ENCODE measurements around the gene RPS8.
A peak's percentile ranks its signal among the peaks of the same experiment; 100 is the strongest.

RPS8 gene

GRCh38 chr1:44820328-44821239 is 45.2 kb downstream of the RPS8 start:
- H3K9me2 ChIP-seq (replicated peaks; ENCODE audit: insufficient read depth, low read length) = no peaks in the 10 kb centered on the region
- H3K36me3 ChIP-seq (ENCODE audit: low read length) = no peaks in the 10 kb centered on the region
- H3K9me3 ChIP-seq (ENCODE audit: insufficient read depth, low read length) = no peaks in the 10 kb centered on the region
- H3F3A ChIP-seq (ENCODE audit: insufficient read depth) = peaks cover 30% of the 10 kb centered on the region
- H3K4me2 ChIP-seq (ENCODE audit: low read depth, low read length, poor library complexity, severe bottlenecking) = peak overlapping the region; percentile 90
- peak overlapping the region; percentile 94 for H3K27ac ChIP-seq (ENCODE audit: low read depth, low read length)
- peak overlapping the region; percentile 88 for H2AFZ ChIP-seq (ENCODE audit: low read depth, low read length, severe bottlenecking)
- H4K20me1 ChIP-seq (ENCODE audit: low read depth, low read length) = no peaks in the 10 kb centered on the region
- peak overlapping the region; percentile 43 for H3K4me3 ChIP-seq (ENCODE audit: insufficient read depth, low read length, poor library complexity, severe bottlenecking)
- no peaks in the 10 kb centered on the region for H3K79me2 ChIP-seq (ENCODE audit: insufficient read depth, low read length)
- TF ChIP-seq CTCF (IDR thresholded peaks at IDR 0.05; ENCODE audit: insufficient read depth, low read length, poor library complexity, severe bottlenecking) (no peak), EZH2phosphoT487 (conservative IDR thresholded peaks at IDR 0.05; ENCODE audit: low read length) (no peak)
- H3K27me3 ChIP-seq (ENCODE audit: low read length) = no peaks in the 10 kb centered on the region
- H3K9ac ChIP-seq (ENCODE audit: low read length) = peak overlapping the region; percentile 61

GRCh38 chr1:44821240-44821715 is 45.9 kb downstream of the RPS8 start:
- no peak overlapping the region for H3K27ac ChIP-seq (ENCODE audit: low read depth, low read length)
- no peaks in the 10 kb centered on the region for H3K36me3 ChIP-seq (ENCODE audit: low read length)
- no peaks in the 10 kb centered on the region for H3K27me3 ChIP-seq (ENCODE audit: low read length)
- no peak overlapping the region for H3K4me2 ChIP-seq (ENCODE audit: low read depth, low read length, poor library complexity, severe bottlenecking)
- no peak for TF ChIP-seq CTCF (IDR thresholded peaks at IDR 0.05; ENCODE audit: insufficient read depth, low read length, poor library complexity, severe bottlenecking)
- no peak for TF ChIP-seq EZH2phosphoT487 (conservative IDR thresholded peaks at IDR 0.05; ENCODE audit: low read length)
- no peak overlapping the region for H2AFZ ChIP-seq (ENCODE audit: low read depth, low read length, severe bottlenecking)
- no peak overlapping the region for H3K4me3 ChIP-seq (ENCODE audit: insufficient read depth, low read length, poor library complexity, severe bottlenecking)
- no peaks in the 10 kb centered on the region for H3K9me3 ChIP-seq (ENCODE audit: insufficient read depth, low read length)
- no peak overlapping the region for H3K9ac ChIP-seq (ENCODE audit: low read length)
- peaks cover 30% of the 10 kb centered on the region for H3F3A ChIP-seq (ENCODE audit: insufficient read depth)
- no peaks in the 10 kb centered on the region for H4K20me1 ChIP-seq (ENCODE audit: low read depth, low read length)
- no peaks in the 10 kb centered on the region for H3K9me2 ChIP-seq (replicated peaks; ENCODE audit: insufficient read depth, low read length)
- no peaks in the 10 kb centered on the region for H3K79me2 ChIP-seq (ENCODE audit: insufficient read depth, low read length)

GRCh38 chr1:44822131-44822701 is 46.9 kb downstream of the RPS8 start:
- Histone ChIP-seq H3K27ac (ENCODE audit: low read depth, low read length) (no peak overlapping the region), H3F3A (ENCODE audit: insufficient read depth) (peaks cover 25% of the 10 kb centered on the region), H3K9ac (ENCODE audit: low read length) (no peak overlapping the region)

More at GRCh38 chr1:44822131-44822701, 46.9 kb downstream of the RPS8 start:
- H3K4me3 ChIP-seq (ENCODE audit: insufficient read depth, low read length, poor library complexity, severe bottlenecking) = no peak overlapping the region
- no peaks in the 10 kb centered on the region for H3K79me2 ChIP-seq (ENCODE audit: insufficient read depth, low read length)
- no peak for TF ChIP-seq EZH2phosphoT487 (conservative IDR thresholded peaks at IDR 0.05; ENCODE audit: low read length)
- TF ChIP-seq CTCF (IDR thresholded peaks at IDR 0.05; ENCODE audit: insufficient read depth, low read length, poor library complexity, severe bottlenecking) = no peak
- no peak overlapping the region for H3K4me2 ChIP-seq (ENCODE audit: low read depth, low read length, poor library complexity, severe bottlenecking)
- no peaks in the 10 kb centered on the region for H4K20me1 ChIP-seq (ENCODE audit: low read depth, low read length)
- no peak overlapping the region for H2AFZ ChIP-seq (ENCODE audit: low read depth, low read length, severe bottlenecking)
- no peaks in the 10 kb centered on the region for H3K27me3 ChIP-seq (ENCODE audit: low read length)
- H3K9me3 ChIP-seq (ENCODE audit: insufficient read depth, low read length) = no peaks in the 10 kb centered on the region
- H3K9me2 ChIP-seq (replicated peaks; ENCODE audit: insufficient read depth, low read length) = no peaks in the 10 kb centered on the region
- no peaks in the 10 kb centered on the region for H3K36me3 ChIP-seq (ENCODE audit: low read length)

Data from SU-DHL-6 (cell line).